ENCODE data around the gene XYLT1. TPM values are rescaled to one million over a fixed set of nuclear protein-coding genes. Genes with fewer than 3 reads are reported as not detected.

XYLT1 gene
- total and polyA plus RNA-seq, 2 experiments from 2014 or later = 4.5 to 26.3 TPM

- Histone ChIP-seq H3K4me3 (no peak overlapping the region), H3K79me2 (ENCODE audit: insufficient read depth) (peaks cover 100% of the 10 kb centered on the region), H3K9me3 (ENCODE audit: low read depth) (no peaks in the 10 kb centered on the region), H3K9me2 (ENCODE audit: insufficient read depth) (no peaks in the 10 kb centered on the region), H2AFZ (no peak overlapping the region), H3K27me3 (replicated peaks; ENCODE audit: insufficient read depth) (no peaks in the 10 kb centered on the region), H4K20me1 (ENCODE audit: insufficient read depth) (peaks cover 4% of the 10 kb centered on the region; the same call in 1 of the 2 replicates), H3K4me2 (ENCODE audit: unreplicated experiment) (no peak overlapping the region), H3K9ac (no peak overlapping the region), H3K27ac (no peak overlapping the region), H3K36me3 (ENCODE audit: low read depth) (no peaks in the 10 kb centered on the region), H3K4me1 (ENCODE audit: insufficient read depth) (no peaks in the 10 kb centered on the region), H3F3A (ENCODE audit: insufficient read depth) (peaks cover 11% of the 10 kb centered on the region; the same call in 1 of the 2 replicates)
- no peak for DNase-seq
- 67 to 68% methylated on average over 10 of the region's 10 CpGs for WGBS, 2 experiments (ENCODE audit: low coverage in 1 of 2, low lambda C conversion rate in 2 of 2, missing lambda C conversion rate in 2 of 2)
- in situ Hi-C loops (cut with MboI) = no loop called here
- TF ChIP-seq EZH2 (IDR thresholded peaks at IDR 0.05; ENCODE audit: insufficient read depth, poor library complexity, severe bottlenecking) (no peak), EZH2phosphoT487 (IDR thresholded peaks at IDR 0.05; ENCODE audit: insufficient read depth, low read depth) (no peak)
Observed at GRCh38 chr16:17287166-17287800, 183.5 kb downstream of the XYLT1 start.

GRCh38 chr16:17286443-17286842 lies 184.3 kb downstream of the XYLT1 start:
- no peak overlapping the region for H3K4me2 ChIP-seq (ENCODE audit: unreplicated experiment)
- no peak overlapping the region for H3K27ac ChIP-seq
- TF ChIP-seq EZH2phosphoT487 (IDR thresholded peaks at IDR 0.05; ENCODE audit: insufficient read depth, low read depth) (no peak), EZH2 (IDR thresholded peaks at IDR 0.05; ENCODE audit: insufficient read depth, poor library complexity, severe bottlenecking) (no peak)
- no peaks in the 10 kb centered on the region for H3K4me1 ChIP-seq (ENCODE audit: insufficient read depth)
- no peak overlapping the region for H3K4me3 ChIP-seq
- H4K20me1 ChIP-seq (ENCODE audit: insufficient read depth) = peaks cover 4% of the 10 kb centered on the region; the same call in 1 of the 2 replicates
- H3K36me3 ChIP-seq (ENCODE audit: low read depth) = no peaks in the 10 kb centered on the region
- H2AFZ ChIP-seq = no peak overlapping the region
- WGBS, 2 experiments (ENCODE audit: low coverage in 1 of 2, low lambda C conversion rate in 2 of 2, missing lambda C conversion rate in 2 of 2) = 95 to 98% methylated on average over 4 of the region's 4 CpGs
- peaks cover 100% of the 10 kb centered on the region for H3K79me2 ChIP-seq (ENCODE audit: insufficient read depth)
- H3K9ac ChIP-seq = no peak overlapping the region
- no peak for DNase-seq
- in situ Hi-C loops (cut with MboI) = no loop called here
- no peaks in the 10 kb centered on the region for H3K9me2 ChIP-seq (ENCODE audit: insufficient read depth)
- H3F3A ChIP-seq (ENCODE audit: insufficient read depth) = peaks cover 9% of the 10 kb centered on the region; the same call in 1 of the 2 replicates
- H3K9me3 ChIP-seq (ENCODE audit: low read depth) = no peaks in the 10 kb centered on the region
- no peaks in the 10 kb centered on the region for H3K27me3 ChIP-seq (replicated peaks; ENCODE audit: insufficient read depth)

- Histone ChIP-seq H3F3A (ENCODE audit: insufficient read depth) (no peaks in the 10 kb centered on the region), H3K36me3 (ENCODE audit: low read depth) (no peaks in the 10 kb centered on the region), H4K20me1 (ENCODE audit: insufficient read depth) (peaks cover 4% of the 10 kb centered on the region; the same call in 1 of the 2 replicates), H3K4me1 (ENCODE audit: insufficient read depth) (no peaks in the 10 kb centered on the region), H3K4me3 (no peak overlapping the region), H3K27ac (no peak overlapping the region), H3K4me2 (ENCODE audit: unreplicated experiment) (no peak overlapping the region), H3K9ac (no peak overlapping the region), H3K9me3 (ENCODE audit: low read depth) (no peaks in the 10 kb centered on the region), H3K27me3 (replicated peaks; ENCODE audit: insufficient read depth) (no peaks in the 10 kb centered on the region), H2AFZ (no peak overlapping the region), H3K79me2 (ENCODE audit: insufficient read depth) (peaks cover 99% of the 10 kb centered on the region), H3K9me2 (ENCODE audit: insufficient read depth) (no peaks in the 10 kb centered on the region)
- in situ Hi-C loops (cut with MboI) = no loop called here
- TF ChIP-seq EZH2phosphoT487 (IDR thresholded peaks at IDR 0.05; ENCODE audit: insufficient read depth, low read depth) = no peak
- TF ChIP-seq EZH2 (IDR thresholded peaks at IDR 0.05; ENCODE audit: insufficient read depth, poor library complexity, severe bottlenecking) = no peak
- 63 to 66% methylated on average over 8 of the region's 8 CpGs for WGBS, 2 experiments (ENCODE audit: low coverage in 1 of 2, low lambda C conversion rate in 2 of 2, missing lambda C conversion rate in 2 of 2)
- DNase-seq = no peak
Observed at GRCh38 chr16:17283016-17283415, 187.7 kb downstream of the XYLT1 start.

GRCh38 chr16:17282247-17282646 lies 188.5 kb downstream of the XYLT1 start:
- no peak overlapping the region for H3K9ac ChIP-seq
- no peaks in the 10 kb centered on the region for H3K36me3 ChIP-seq (ENCODE audit: low read depth)
- no peak overlapping the region for H2AFZ ChIP-seq
- no peak for DNase-seq
- H3K4me1 ChIP-seq (ENCODE audit: insufficient read depth) = no peaks in the 10 kb centered on the region
- no peak for TF ChIP-seq EZH2 (IDR thresholded peaks at IDR 0.05; ENCODE audit: insufficient read depth, poor library complexity, severe bottlenecking)
- TF ChIP-seq EZH2phosphoT487 (IDR thresholded peaks at IDR 0.05; ENCODE audit: insufficient read depth, low read depth) = no peak
- no peaks in the 10 kb centered on the region for H3K9me3 ChIP-seq (ENCODE audit: low read depth)
- in situ Hi-C loops (cut with MboI) = no loop called here
- 89 to 96% methylated on average over 6 of the region's 6 CpGs for WGBS, 2 experiments (ENCODE audit: low coverage in 1 of 2, low lambda C conversion rate in 2 of 2, missing lambda C conversion rate in 2 of 2)
- H3K9me2 ChIP-seq (ENCODE audit: insufficient read depth) = no peaks in the 10 kb centered on the region
- no peaks in the 10 kb centered on the region for H3K27me3 ChIP-seq (replicated peaks; ENCODE audit: insufficient read depth)
- H3K79me2 ChIP-seq (ENCODE audit: insufficient read depth) = peaks cover 99% of the 10 kb centered on the region
- H3K4me2 ChIP-seq (ENCODE audit: unreplicated experiment) = no peak overlapping the region
- H3F3A ChIP-seq (ENCODE audit: insufficient read depth) = no peaks in the 10 kb centered on the region
- H3K4me3 ChIP-seq = no peak overlapping the region
- H3K27ac ChIP-seq = no peak overlapping the region
- peaks cover 4% of the 10 kb centered on the region; the same call in 1 of the 2 replicates for H4K20me1 ChIP-seq (ENCODE audit: insufficient read depth)
